A549 (cell line): ENCODE data around the gene TAF4. TPM values are rescaled to one million over a fixed set of nuclear protein-coding genes. Genes with fewer than 3 reads are reported as not detected.

ENCODE experiments used
- ATAC-seq, 2 experiments: fragments of 200-7000 bp in 1 of 2; fragments of >200 bp in 1 of 2; cut with Nextera tagmentation in 1 of 2; cut with Tn5 transposase in 1 of 2; 3 replicates each; pipeline versions ENCODE4 v1.8.0 to v1.9.1; 2018 to 2020; ENCODE audit warnings: mild to moderate bottlenecking in 1 of 2, moderate library complexity in 1 of 2
- CTCF ChIA-PET: fragments of 300-600 bp; sonication (Branson Sonifier 250); formaldehyde crosslinking; extraction: SDS; loops from one replicate; lab custom pipeline; 2021; ENCODE audit warnings: antibody characterized with exemption, inconsistent platforms; lab: Yijun Ruan, JAX
- POLR2A ChIA-PET: fragments of 350-600 bp; formaldehyde crosslinking; extraction: SDS; loops from one replicate; lab custom pipeline; 2021; ENCODE audit warnings: antibody characterized with exemption, inconsistent platforms; lab: Yijun Ruan, JAX
- DNase-seq, 2 experiments: peaks; one replicate each; pipeline versions ENCODE4 v3.0.0 to v3.0.0-alpha.2; 2011 to 2016; ENCODE audit warnings: low read depth in 1 of 2, low spot score in 1 of 2
- FAIRE-seq: peaks from 2 replicates; lab custom pipeline; 2011; peaks lifted over from hg19 to GRCh38; lab: Jason Lieb, UNC
- H3K27ac ChIP-seq, 2 experiments: fragments of >200 bp; sonication (Bioruptor Twin); formaldehyde crosslinking; 3 replicates each; pipeline ENCODE4 v1.5.1; 2016 to 2017
- H3K4me1 ChIP-seq: fragments of >200 bp; sonication (Bioruptor Twin); formaldehyde crosslinking; 3 replicates; pipeline ENCODE4 v1.6.1; 2016
- H3K4me2 ChIP-seq: fragments of >200 bp; sonication (Bioruptor Twin); formaldehyde crosslinking; 3 replicates; pipeline ENCODE4 v1.6.1; 2016
- H3K4me3 ChIP-seq: fragments of >200 bp; sonication (Bioruptor Twin); formaldehyde crosslinking; 3 replicates; pipeline ENCODE4 v1.5.1; 2016
- H3K9me3 ChIP-seq: fragments of >200 bp; sonication (Bioruptor Twin); formaldehyde crosslinking; 3 replicates; pipeline ENCODE4 v1.6.1; 2016
- BCL3 ChIP-seq: fragments of >200 bp; sonication (Bioruptor Twin); formaldehyde crosslinking; IDR thresholded peaks from 3 replicates; pipeline ENCODE4 v1.6.1; 2016
- CBX2 ChIP-seq: fragments of 200-600 bp; sonication (generic); IDR thresholded peaks from 2 replicates; pipeline ENCODE4 v1.6.1; 2016; ENCODE audit warnings: low read depth, mild to moderate bottlenecking, borderline replicate concordance
- CBX8 ChIP-seq: fragments of 200-600 bp; sonication (generic); IDR thresholded peaks from 2 replicates; pipeline ENCODE4 v1.6.1; 2016
- CEBPB ChIP-seq, 2 experiments: fragments of >200 bp in 1 of 2; sonication (Bioruptor Twin) in 1 of 2; formaldehyde crosslinking in 1 of 2; IDR thresholded peaks; 2 replicates each; pipeline ENCODE4 v1.6.1; 2012 to 2016
- ESRRA ChIP-seq: fragments of 150-350 bp; IDR thresholded peaks from 2 replicates; pipeline ENCODE4 v1.6.1; 2014; ENCODE audit warnings: mild to moderate bottlenecking, low read length, borderline replicate concordance
- FOSL2 ChIP-seq, 2 experiments: fragments of 450-650 bp in 1 of 2; fragments of >200 bp in 1 of 2; sonication (Bioruptor Twin) in 1 of 2; formaldehyde crosslinking; IDR thresholded peaks; 2 replicates each; pipeline versions ENCODE4 v1.5.0 to v1.6.1; 2016 to 2020; ENCODE audit warnings: mild to moderate bottlenecking in 1 of 2, moderate library complexity in 1 of 2
- HES2 ChIP-seq: fragments of >200 bp; sonication (Bioruptor Twin); formaldehyde crosslinking; IDR thresholded peaks from 2 replicates; pipeline ENCODE4 v1.6.1; 2016
- HEYL ChIP-seq: fragments of 250-450 bp; sonication (Bioruptor Pico); IDR thresholded peaks from 2 replicates; pipeline ENCODE4 v1.8.0; 2021; ENCODE audit warnings: mild to moderate bottlenecking, moderate library complexity
- HMGXB4 ChIP-seq: fragments of 250-450 bp; sonication (Bioruptor Pico); IDR thresholded peaks from 2 replicates; pipeline ENCODE4 v1.5.0; 2021; ENCODE audit warnings: mild to moderate bottlenecking, moderate library complexity, borderline replicate concordance
- HOXA7 ChIP-seq: fragments of 250-450 bp; sonication (Bioruptor Pico); IDR thresholded peaks from 2 replicates; pipeline ENCODE4 v1.5.0; 2020; ENCODE audit warnings: mild to moderate bottlenecking, moderate library complexity
- JUNB ChIP-seq: fragments of >200 bp; sonication (Bioruptor Twin); formaldehyde crosslinking; IDR thresholded peaks from 2 replicates; pipeline ENCODE4 v1.6.1; 2016
- KDM5A ChIP-seq: fragments of 200-600 bp; sonication (generic); IDR thresholded peaks from 2 replicates; pipeline ENCODE4 v1.6.1; 2016; ENCODE audit warnings: antibody characterized with exemption, mild to moderate bottlenecking
- MAFK ChIP-seq: fragments of 450-650 bp; IDR thresholded peaks from 2 replicates; pipeline ENCODE4 v1.6.1; 2014; ENCODE audit not compliant: partially characterized antibody
- NFE2L2 ChIP-seq: fragments of 150-350 bp; conservative IDR thresholded peaks from 2 replicates; pipeline ENCODE4 v1.6.1; 2014; ENCODE audit warnings: low read length
- NPAS2 ChIP-seq: fragments of 250-450 bp; sonication (Bioruptor Pico); IDR thresholded peaks from 2 replicates; pipeline ENCODE4 v1.8.0; 2022; ENCODE audit warnings: mild to moderate bottlenecking, moderate library complexity, borderline replicate concordance
- PHF8 ChIP-seq: fragments of 200-600 bp; sonication (generic); IDR thresholded peaks from 2 replicates; pipeline ENCODE4 v1.6.1; 2016; ENCODE audit warnings: low read depth, mild to moderate bottlenecking, antibody characterized with exemption, moderate library complexity, borderline replicate concordance
- POLR2AphosphoS2 ChIP-seq: conservative IDR thresholded peaks from 2 replicates; pipeline ENCODE4 v1.6.1; 2012; ENCODE audit warnings: low read length, improper control_type of control experiment, inconsistent platforms
- RAD21 ChIP-seq, 2 experiments: fragments of >200 bp in 1 of 2; sonication (Bioruptor Twin) in 1 of 2; formaldehyde crosslinking in 1 of 2; IDR thresholded peaks in 1 of 2; conservative IDR thresholded peaks in 1 of 2; 2 replicates in 1 of 2; 3 replicates in 1 of 2; pipeline ENCODE4 v1.6.1; 2012 to 2018; ENCODE audit warnings: inconsistent platforms in 1 of 2
- REST ChIP-seq: fragments of 200-600 bp; sonication (generic); IDR thresholded peaks from 2 replicates; pipeline ENCODE4 v1.6.1; 2016; ENCODE audit warnings: antibody characterized with exemption, mild to moderate bottlenecking, moderate library complexity
- RFX5 ChIP-seq: fragments of 450-650 bp; IDR thresholded peaks from 2 replicates; pipeline ENCODE4 v1.7.1; 2014; ENCODE audit warnings: antibody characterized with exemption, mild to moderate bottlenecking, moderate library complexity
- RNF2 ChIP-seq: fragments of 200-600 bp; sonication (generic); IDR thresholded peaks from 2 replicates; pipeline ENCODE4 v1.6.1; 2016; ENCODE audit warnings: low read depth, mild to moderate bottlenecking, antibody characterized with exemption, moderate library complexity, borderline replicate concordance
- TFCP2L1 ChIP-seq: fragments of 250-450 bp; sonication (Bioruptor Pico); IDR thresholded peaks from 2 replicates; pipeline ENCODE4 v1.5.0; 2021; ENCODE audit warnings: mild to moderate bottlenecking
- TP53 ChIP-seq: fragments of 250-450 bp; sonication (Bioruptor Pico); IDR thresholded peaks from 2 replicates; pipeline ENCODE4 v1.5.0; 2021; ENCODE audit warnings: mild to moderate bottlenecking, moderate library complexity
- ZFP36 ChIP-seq: fragments of 450-650 bp; IDR thresholded peaks from 2 replicates; pipeline ENCODE4 v1.6.1; 2014; ENCODE audit warnings: borderline replicate concordance; ENCODE audit not compliant: partially characterized antibody
- ZNF302 ChIP-seq: fragments of 250-450 bp; sonication (Bioruptor Pico); IDR thresholded peaks from 2 replicates; pipeline ENCODE4 v1.9.0; 2021; ENCODE audit warnings: inconsistent platforms, mild to moderate bottlenecking, moderate library complexity
- WGBS: methylation state at CpG from one replicate; pipeline ENCODE4 v1.1.6; 2017; ENCODE audit errors: missing lambda C conversion rate; 5-methylcytosine and 5-hydroxymethylcytosine counted together
- polyA plus RNA-seq, 4 experiments: library from polyadenylated mRNA; depleted of rRNA in 3 of 4; stranded (reverse); fragments of >200 nt; fragmentation: RNase III in 1 of 4; extraction: RNeasy Plus Mini Kit Qiagen cat#74134 plus additional on column Dnase treatment in 1 of 4; gene quantifications; 2 replicates in 3 of 4; 3 replicates in 1 of 4; pipeline ENCODE4 v1.2.3, GENCODE V29; 2011 to 2017

Gene TAF4
- polyA plus RNA-seq, 2 of the 4 experiments (the other 2 are of a cell fraction), result 6.1 to 11.0 TPM

- TF ChIP-seq PHF8 (no peak), HEYL (CRISPR knock-in tag) (no peak), ESRRA (no peak), REST (no peak), CEBPB (IDR thresholded peaks at IDR 0.05) (no peak), TP53 (no peak), ZFP36 (no peak), ZNF302 (CRISPR knock-in tag) (no peak), CBX2 (no peak), HOXA7 (CRISPR knock-in tag) (no peak), MAFK (no peak), HMGXB4 (no peak), TFCP2L1 (CRISPR knock-in tag) (no peak), NPAS2 (CRISPR knock-in tag) (no peak), HES2 (no peak), FOSL2 (IDR thresholded peaks at IDR 0.05) (no peak), FOSL2 (CRISPR knock-in tag; IDR thresholded peaks at IDR 0.05) (no peak), CBX8 (no peak), RNF2 (no peak)
- TF ChIP-seq, all 56 proteins: peak for 0
- ATAC-seq (no peak), FAIRE-seq (no peak), DNase-seq (no peak)
- ChIA-PET CTCF (no interaction called here), POLR2A (no interaction called here)
- Histone ChIP-seq H3K4me2 (no peak overlapping the region), H3K9me3 (no peaks in the 10 kb centered on the region), H3K4me3 (no peak overlapping the region), H3K27ac (no peak overlapping the region), H3K4me1 (peaks cover 8% of the 10 kb centered on the region)
- WGBS, result 97% methylated on average over 11 of the region's 11 CpGs
Measured at GRCh38 chr20:62058941-62059340, 6.7 kb downstream of the TAF4 start.

GRCh38 chr20:62056975-62057374, 8.7 kb downstream of the TAF4 start:
- H3K4me3 ChIP-seq, result no peak overlapping the region
- FAIRE-seq, result no peak
- H3K9me3 ChIP-seq, result no peaks in the 10 kb centered on the region
- POLR2A ChIA-PET, result no interaction called here
- 91% methylated on average over 10 of the region's 11 CpGs for WGBS
- H3K4me1 ChIP-seq, result no peaks in the 10 kb centered on the region
- DNase-seq, result no peak
- H3K27ac ChIP-seq, result no peak overlapping the region
- CTCF ChIA-PET, result no interaction called here
- H3K4me2 ChIP-seq, result no peak overlapping the region
- no peak for TF ChIP-seq RFX5
- no peak for TF ChIP-seq NFE2L2
- TF ChIP-seq JUNB, result no peak
- no peak for TF ChIP-seq KDM5A
- no peak for TF ChIP-seq RAD21 (conservative IDR thresholded peaks at IDR 0.05 in 1 of 2, IDR thresholded peaks at IDR 0.05 in 1 of 2)
- no peak for TF ChIP-seq POLR2AphosphoS2
- no peak for TF ChIP-seq BCL3
- no peak for ATAC-seq
